Liver (tissue), 9 donors: Measurements from ENCODE around the gene DGKB. TPM values are rescaled to one million over a fixed set of nuclear protein-coding genes. Genes with fewer than 3 reads are reported as not detected.

ENCODE experiments used
- DNase-seq: peaks from one replicate; pipeline ENCODE4 v3.0.0-alpha.2; 2017; ENCODE audit warnings: low spot score
- H3K27ac ChIP-seq, 2 donors: one replicate each; pipeline ENCODE4 v1.7.0; 2013; ENCODE audit warnings: inconsistent platforms in 2 of 2, low read length in 2 of 2, control low read depth in 1 of 2, low read depth in 1 of 2, mild to moderate bottlenecking in 1 of 2
- H3K27me3 ChIP-seq, 4 donors: one replicate each; pipeline versions ENCODE4 v1.6.1 to v1.7.0; 2013; ENCODE audit warnings: low read length in 3 of 4, inconsistent platforms in 1 of 4, mild to moderate bottlenecking in 1 of 4, moderate library complexity in 1 of 4; ENCODE audit not compliant: control insufficient read depth in 4 of 4, insufficient read depth in 4 of 4
- H3K36me3 ChIP-seq, 4 donors: one replicate each; pipeline versions ENCODE4 v1.6.1 to v1.7.0; 2013; ENCODE audit warnings: low read length in 3 of 4, mild to moderate bottlenecking in 3 of 4, low read depth in 1 of 4, moderate library complexity in 1 of 4; ENCODE audit not compliant: control insufficient read depth in 4 of 4, insufficient read depth in 3 of 4
- H3K4me1 ChIP-seq, 4 donors: one replicate each; pipeline versions ENCODE4 v1.6.1 to v1.7.0; 2013; ENCODE audit warnings: low read length in 3 of 4, mild to moderate bottlenecking in 3 of 4, moderate library complexity in 1 of 4; ENCODE audit not compliant: control insufficient read depth in 4 of 4, insufficient read depth in 4 of 4
- H3K4me3 ChIP-seq, 3 donors: one replicate each; pipeline versions ENCODE4 v1.6.1 to v1.7.0; 2013; ENCODE audit warnings: low read length in 3 of 3, control low read depth in 1 of 3, low read depth in 1 of 3, mild to moderate bottlenecking in 1 of 3
- H3K9ac ChIP-seq, 2 donors: one replicate each; pipeline ENCODE4 v1.7.0; 2013; ENCODE audit warnings: low read length in 2 of 2, mild to moderate bottlenecking in 2 of 2, moderate library complexity in 2 of 2, control low read depth in 1 of 2, low read depth in 1 of 2
- H3K9me3 ChIP-seq, 4 donors: one replicate each; pipeline versions ENCODE4 v1.6.1 to v1.7.0; 2013; ENCODE audit warnings: low read length in 3 of 4; ENCODE audit not compliant: control insufficient read depth in 4 of 4
- HNF4A ChIP-seq, 2 donors: conservative IDR thresholded peaks; 2 replicates each; pipeline ENCODE4 v1.6.1; 2016; ENCODE audit warnings: antibody characterized with exemption in 2 of 2, mild to moderate bottlenecking in 2 of 2
- HNF4G ChIP-seq: IDR thresholded peaks from 2 replicates; pipeline ENCODE4 v1.6.1; 2016; ENCODE audit warnings: antibody characterized with exemption
- RAD21 ChIP-seq, 2 donors: IDR thresholded peaks; 2 replicates each; pipeline ENCODE4 v1.6.1; 2016; ENCODE audit warnings: antibody characterized with exemption in 2 of 2, mild to moderate bottlenecking in 2 of 2
- TAF1 ChIP-seq: conservative IDR thresholded peaks from 2 replicates; pipeline ENCODE4 v1.6.1; 2016; ENCODE audit warnings: antibody characterized with exemption, mild to moderate bottlenecking
- YY1 ChIP-seq: IDR thresholded peaks from 2 replicates; pipeline ENCODE4 v1.6.1; 2016; ENCODE audit warnings: antibody characterized with exemption, mild to moderate bottlenecking
- WGBS: extraction: QIAGEN DNeasy Blood & Tissue Kit; methylation state at CpG from one replicate; pipeline ENCODE4 v1.1.7; 2013; 5-methylcytosine and 5-hydroxymethylcytosine counted together
- polyA plus RNA-seq, 2 donors: library from polyadenylated mRNA; stranded (reverse) in 1 of 2; unstranded in 1 of 2; fragments of 200-250 nt in 1 of 2; fragments of >200 nt in 1 of 2; fragmentation: Nextera tagmentation in 1 of 2; extraction: Ambion mirVana in 1 of 2; gene quantifications; one replicate each; pipeline versions ENCODE4 v1.2.1 to v1.2.3, GENCODE V29; 2013 to 2015
- total RNA-seq, 2 donors: library from RNA; depleted of rRNA; stranded (reverse); fragments of >200 nt; gene quantifications; one replicate each; pipeline ENCODE4 v1.2.3, GENCODE V29; 2014
- TF ChIP-seq, protein P1 (sequence below): IDR thresholded peaks from 2 replicates; pipeline ENCODE4 v1.6.1; 2016; ENCODE audit warnings: antibody characterized with exemption, mild to moderate bottlenecking
- TF ChIP-seq, protein P2 (sequence below): fragments of 150-350 bp; IDR thresholded peaks from 2 replicates; pipeline ENCODE4 v1.5.1; 2017; ENCODE audit warnings: improper control_type of control experiment, low read depth, low read length; ENCODE audit not compliant: missing input control
- donor health status: healthy.
- donor health status: healthy.
- donor health status: healthy.
- donor health status: healthy.
- donor health status: healthy.

Gene DGKB
- total and polyA plus RNA-seq, 4 donors: 0.09 to 0.42 TPM; not detected in 2

DNA sequence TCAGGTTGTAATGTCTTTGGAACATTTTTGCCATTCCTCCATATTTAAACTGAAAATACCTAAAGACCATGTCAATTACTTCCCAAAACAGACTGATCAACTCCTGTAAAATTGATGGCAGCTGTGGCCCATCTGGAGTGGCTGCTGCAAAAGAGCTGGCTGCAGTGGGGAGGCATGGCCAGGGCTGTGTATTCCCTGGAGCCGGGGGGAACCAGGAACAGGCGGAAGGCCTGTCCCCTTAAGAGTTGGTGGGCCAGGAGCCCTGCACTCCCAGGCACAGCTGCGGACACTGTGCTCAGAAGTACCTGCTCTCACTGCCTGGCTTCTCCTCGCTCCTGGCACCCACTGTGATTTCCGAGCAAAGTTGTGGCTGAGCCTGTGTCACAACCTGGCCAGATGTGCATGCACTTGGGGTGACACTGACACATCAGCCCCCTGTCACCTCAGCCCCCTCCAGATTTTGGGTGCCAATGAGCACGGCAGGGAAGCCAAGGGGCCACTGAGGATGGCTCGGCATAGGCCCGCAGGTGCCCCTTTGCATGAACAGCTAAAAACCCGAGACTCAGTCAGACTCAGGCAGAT, 116.1 kb downstream of the DGKB start:
- no peaks in the 10 kb centered on the region for H3K36me3 ChIP-seq
- no peaks in the 10 kb centered on the region for H3K4me1 ChIP-seq
- DNase-seq: no peak
- no peak for TF ChIP-seq YY1
- 92% methylated on average over 9 of the region's 9 CpGs for WGBS
- H3K27me3 ChIP-seq: no peaks in the 10 kb centered on the region
- H3K27ac ChIP-seq: no peak overlapping the region
- peaks cover 0 to 2% (median 0%) of the 10 kb centered on the region in 4 donors for H3K9me3 ChIP-seq
- no peak overlapping the region for H3K9ac ChIP-seq
- no peak overlapping the region for H3K4me3 ChIP-seq

DNA sequence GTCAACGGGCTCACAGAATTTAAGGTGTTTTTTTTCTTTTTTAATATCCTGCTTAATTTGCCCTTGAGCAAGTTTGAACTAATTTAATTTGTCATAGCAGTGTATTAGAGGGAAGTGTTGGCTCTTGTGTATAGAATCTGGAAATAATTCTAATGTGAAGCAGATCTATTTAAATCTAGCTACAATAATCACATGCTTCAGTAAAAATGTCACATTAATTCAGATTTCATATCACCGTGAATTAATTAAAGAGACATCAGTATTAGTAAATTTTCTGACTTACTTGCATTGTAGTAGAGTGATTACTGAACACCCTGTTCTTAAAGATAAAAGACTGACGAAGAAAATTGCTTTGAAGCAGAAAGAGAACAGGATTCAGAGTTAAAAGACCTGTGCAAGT, 124.7 kb downstream of the DGKB start:
- no peak overlapping the region for H3K9ac ChIP-seq
- no peak for DNase-seq
- no peaks in the 10 kb centered on the region for H3K4me1 ChIP-seq
- no peaks in the 10 kb centered on the region for H3K36me3 ChIP-seq
- H3K4me3 ChIP-seq: no peak overlapping the region
- TF ChIP-seq, protein P1, sequence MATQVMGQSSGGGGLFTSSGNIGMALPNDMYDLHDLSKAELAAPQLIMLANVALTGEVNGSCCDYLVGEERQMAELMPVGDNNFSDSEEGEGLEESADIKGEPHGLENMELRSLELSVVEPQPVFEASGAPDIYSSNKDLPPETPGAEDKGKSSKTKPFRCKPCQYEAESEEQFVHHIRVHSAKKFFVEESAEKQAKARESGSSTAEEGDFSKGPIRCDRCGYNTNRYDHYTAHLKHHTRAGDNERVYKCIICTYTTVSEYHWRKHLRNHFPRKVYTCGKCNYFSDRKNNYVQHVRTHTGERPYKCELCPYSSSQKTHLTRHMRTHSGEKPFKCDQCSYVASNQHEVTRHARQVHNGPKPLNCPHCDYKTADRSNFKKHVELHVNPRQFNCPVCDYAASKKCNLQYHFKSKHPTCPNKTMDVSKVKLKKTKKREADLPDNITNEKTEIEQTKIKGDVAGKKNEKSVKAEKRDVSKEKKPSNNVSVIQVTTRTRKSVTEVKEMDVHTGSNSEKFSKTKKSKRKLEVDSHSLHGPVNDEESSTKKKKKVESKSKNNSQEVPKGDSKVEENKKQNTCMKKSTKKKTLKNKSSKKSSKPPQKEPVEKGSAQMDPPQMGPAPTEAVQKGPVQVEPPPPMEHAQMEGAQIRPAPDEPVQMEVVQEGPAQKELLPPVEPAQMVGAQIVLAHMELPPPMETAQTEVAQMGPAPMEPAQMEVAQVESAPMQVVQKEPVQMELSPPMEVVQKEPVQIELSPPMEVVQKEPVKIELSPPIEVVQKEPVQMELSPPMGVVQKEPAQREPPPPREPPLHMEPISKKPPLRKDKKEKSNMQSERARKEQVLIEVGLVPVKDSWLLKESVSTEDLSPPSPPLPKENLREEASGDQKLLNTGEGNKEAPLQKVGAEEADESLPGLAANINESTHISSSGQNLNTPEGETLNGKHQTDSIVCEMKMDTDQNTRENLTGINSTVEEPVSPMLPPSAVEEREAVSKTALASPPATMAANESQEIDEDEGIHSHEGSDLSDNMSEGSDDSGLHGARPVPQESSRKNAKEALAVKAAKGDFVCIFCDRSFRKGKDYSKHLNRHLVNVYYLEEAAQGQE: no peak
- no peak for TF ChIP-seq RAD21 (IDR thresholded peaks at IDR 0.05)
- no peak for TF ChIP-seq HNF4A (conservative IDR thresholded peaks at IDR 0.05)
- no peak for TF ChIP-seq TAF1
- TF ChIP-seq, protein P2, sequence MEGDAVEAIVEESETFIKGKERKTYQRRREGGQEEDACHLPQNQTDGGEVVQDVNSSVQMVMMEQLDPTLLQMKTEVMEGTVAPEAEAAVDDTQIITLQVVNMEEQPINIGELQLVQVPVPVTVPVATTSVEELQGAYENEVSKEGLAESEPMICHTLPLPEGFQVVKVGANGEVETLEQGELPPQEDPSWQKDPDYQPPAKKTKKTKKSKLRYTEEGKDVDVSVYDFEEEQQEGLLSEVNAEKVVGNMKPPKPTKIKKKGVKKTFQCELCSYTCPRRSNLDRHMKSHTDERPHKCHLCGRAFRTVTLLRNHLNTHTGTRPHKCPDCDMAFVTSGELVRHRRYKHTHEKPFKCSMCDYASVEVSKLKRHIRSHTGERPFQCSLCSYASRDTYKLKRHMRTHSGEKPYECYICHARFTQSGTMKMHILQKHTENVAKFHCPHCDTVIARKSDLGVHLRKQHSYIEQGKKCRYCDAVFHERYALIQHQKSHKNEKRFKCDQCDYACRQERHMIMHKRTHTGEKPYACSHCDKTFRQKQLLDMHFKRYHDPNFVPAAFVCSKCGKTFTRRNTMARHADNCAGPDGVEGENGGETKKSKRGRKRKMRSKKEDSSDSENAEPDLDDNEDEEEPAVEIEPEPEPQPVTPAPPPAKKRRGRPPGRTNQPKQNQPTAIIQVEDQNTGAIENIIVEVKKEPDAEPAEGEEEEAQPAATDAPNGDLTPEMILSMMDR: no peak
- no peak overlapping the region for H3K27ac ChIP-seq
- WGBS: 91% methylated on average over 3 of the region's 3 CpGs
- no peaks in the 10 kb centered on the region for H3K27me3 ChIP-seq
- peaks cover 0 to 4% (median 3%) of the 10 kb centered on the region in 4 donors for H3K9me3 ChIP-seq

DNA sequence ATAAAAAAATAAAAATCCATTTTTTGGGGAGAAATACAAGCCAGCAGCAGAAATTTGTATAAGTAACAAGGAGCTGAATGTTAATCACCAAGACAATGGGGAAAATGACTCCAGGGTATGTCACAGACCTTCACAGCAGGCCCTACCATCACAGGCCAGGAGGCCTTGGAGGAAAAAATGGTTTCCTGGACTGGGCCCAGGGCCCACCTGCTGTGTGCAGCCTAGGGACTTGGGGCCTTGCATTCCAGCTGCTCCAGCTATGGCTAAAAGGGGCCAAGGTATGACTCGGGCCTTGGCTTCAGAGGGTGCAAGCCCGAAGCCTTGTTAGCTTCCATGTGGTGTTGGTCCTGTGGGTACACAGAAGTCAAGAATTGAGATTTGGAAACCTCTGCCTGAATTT, 126.3 kb downstream of the DGKB start:
- no peak overlapping the region for H3K27ac ChIP-seq
- H3K27me3 ChIP-seq: no peaks in the 10 kb centered on the region
- DNase-seq: no peak
- no peaks in the 10 kb centered on the region for H3K4me1 ChIP-seq
- WGBS: 94% methylated on average over 2 of the region's 2 CpGs
- H3K9ac ChIP-seq: no peak overlapping the region
- TF ChIP-seq HNF4G: no peak
- H3K4me3 ChIP-seq: no peak overlapping the region
- no peaks in the 10 kb centered on the region for H3K36me3 ChIP-seq
- H3K9me3 ChIP-seq: peaks cover 0 to 4% (median 3%) of the 10 kb centered on the region in 4 donors
